Choroid plexus epithelial cell (primary cell): Measurements from ENCODE around the gene CREBL2.
A peak's percentile ranks its signal among the peaks of the same experiment; 100 is the strongest.

ENCODE experiments used
- DNase-seq: peaks from one replicate; pipeline ENCODE4 v3.0.0-alpha.2; 2010; ENCODE audit warnings: low read depth
- H3K4me3 ChIP-seq: 2 replicates; pipeline ENCODE4 v1.5.1; 2011; ENCODE audit warnings: low read depth, mild to moderate bottlenecking, control low read depth, low read length, moderate library complexity
- CTCF ChIP-seq: conservative IDR thresholded peaks from 2 replicates; pipeline ENCODE4 v1.5.1; 2011; ENCODE audit warnings: low read depth, mild to moderate bottlenecking, control low read depth, inconsistent platforms, low read length, moderate library complexity

Gene CREBL2

DNA sequence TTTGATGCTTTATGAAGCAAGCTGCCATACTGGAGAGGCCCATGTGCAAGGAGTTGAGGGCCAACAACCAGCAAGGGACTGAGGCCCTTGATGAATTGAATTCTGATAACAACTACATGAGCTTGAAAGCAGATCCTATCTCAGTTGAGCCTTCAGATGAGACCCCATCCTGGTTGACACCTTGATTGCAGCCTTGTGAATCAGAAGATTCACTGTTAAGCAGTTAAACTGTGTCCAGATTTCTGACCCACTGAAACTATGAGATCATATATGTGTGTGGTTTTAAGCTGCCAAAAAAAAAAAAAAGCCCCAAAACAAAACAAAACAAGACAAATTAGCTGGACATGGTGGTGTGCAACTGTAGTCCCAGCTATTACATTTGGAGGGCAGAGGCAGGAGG lies 42.2 kb downstream of the CREBL2 start:
- no peak overlapping the region for H3K4me3 ChIP-seq
- no peak for TF ChIP-seq CTCF
- no peak for DNase-seq

DNA sequence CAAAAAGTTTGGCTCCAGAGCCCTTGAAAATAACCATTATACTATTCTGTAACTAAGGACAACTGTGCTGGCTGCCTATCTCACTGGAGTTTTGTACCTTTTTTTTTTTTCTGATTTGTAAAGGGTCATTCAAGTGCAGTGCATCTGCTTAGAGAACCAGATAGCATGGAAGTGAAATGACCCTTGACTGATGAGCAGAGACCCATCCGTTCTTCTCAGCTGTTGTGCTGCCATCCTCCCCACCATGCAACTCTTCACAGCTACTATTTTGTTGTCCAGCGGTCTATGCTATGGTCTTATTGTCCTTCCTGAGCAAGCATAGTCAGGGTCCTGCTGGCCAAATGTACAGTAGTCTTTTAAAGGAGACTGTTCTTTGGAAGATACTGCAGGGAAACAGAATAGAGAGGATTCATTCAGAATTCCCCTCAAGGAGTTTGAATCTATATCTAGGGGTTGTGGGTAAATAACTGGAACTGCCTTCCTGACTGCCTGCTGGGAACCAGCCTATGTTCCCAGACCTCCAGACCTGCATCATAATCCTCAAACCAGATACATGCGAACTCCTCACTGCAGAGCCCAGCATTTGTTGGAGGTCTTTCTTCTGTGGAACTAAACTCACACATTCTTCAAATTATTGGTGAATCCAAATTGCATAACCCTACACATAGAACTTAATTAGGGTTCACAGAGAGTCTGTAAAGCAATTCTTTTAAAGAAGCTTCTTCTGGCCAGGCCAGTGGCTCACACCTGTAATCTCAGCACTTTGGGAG lies 43.2 kb downstream of the CREBL2 start:
- no peak for TF ChIP-seq CTCF
- H3K4me3 ChIP-seq, result no peak overlapping the region
- DNase-seq, result peak; percentile 53

GRCh38 chr12:12660201-12660600 lies 48.5 kb downstream of the CREBL2 start:
- no peak for DNase-seq
- H3K4me3 ChIP-seq, result no peak overlapping the region
- no peak for TF ChIP-seq CTCF

GRCh38 chr12:12661086-12661856 lies 49.6 kb downstream of the CREBL2 start:
- no peak for TF ChIP-seq CTCF
- no peak overlapping the region for H3K4me3 ChIP-seq
- DNase-seq, result peak; percentile 79

DNA sequence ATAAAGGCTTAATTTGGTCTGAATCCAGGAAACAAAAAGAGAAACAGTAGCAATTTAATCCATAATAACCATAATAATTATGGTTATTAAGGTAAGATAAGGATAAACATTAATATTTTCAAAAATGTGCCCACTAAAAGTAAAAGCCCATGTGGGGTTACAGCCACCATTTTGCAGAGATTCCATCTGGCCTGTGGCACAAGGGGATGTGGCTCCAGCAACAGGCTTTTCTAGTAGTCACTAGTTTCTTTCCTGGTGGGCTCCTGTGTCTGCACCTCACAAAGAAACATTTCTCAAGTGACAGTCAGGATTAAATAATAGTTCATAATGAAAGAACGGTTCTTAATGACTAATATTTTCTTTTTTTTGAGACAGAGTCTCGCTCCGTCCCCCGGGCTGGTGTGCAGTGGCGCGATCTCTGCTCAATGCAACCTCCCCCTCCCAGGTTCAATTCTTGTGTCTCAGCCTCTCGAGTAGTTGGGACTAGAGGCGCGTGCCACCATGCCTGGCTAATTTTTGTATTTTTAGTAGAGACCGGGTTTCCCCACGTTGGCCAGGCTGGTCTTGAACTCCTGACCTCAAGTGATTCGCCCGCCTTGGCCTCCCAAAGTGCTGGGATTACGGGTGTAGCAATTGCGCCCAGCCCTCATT lies 52.1 kb downstream of the CREBL2 start:
- H3K4me3 ChIP-seq, result no peak overlapping the region
- TF ChIP-seq CTCF, result no peak
- no peak for DNase-seq

- no peak for DNase-seq
- TF ChIP-seq CTCF, result peak; percentile 7
Observed at GRCh38 chr12:12665194-12665593, 53.5 kb downstream of the CREBL2 start.

More at GRCh38 chr12:12665194-12665593, 53.5 kb downstream of the CREBL2 start:
- H3K4me3 ChIP-seq, result no peak overlapping the region
